Trophoblast cell (in vitro differentiated cells and primary cell): ENCODE data around the gene B3GAT2.

Experiments
- DNase-seq, 2 donors: peaks; one replicate each; pipeline ENCODE4 v3.0.0-alpha.2; 2016
- H2AFZ ChIP-seq: 2 replicates; pipeline ENCODE4 v1.6.1; 2013; ENCODE audit warnings: low read length, moderate library complexity, mild to moderate bottlenecking; ENCODE audit not compliant: insufficient read depth, poor library complexity
- H2AK5ac ChIP-seq: 2 replicates; pipeline ENCODE4 v1.6.1; 2013; ENCODE audit warnings: mild to moderate bottlenecking, low read length
- H2BK120ac ChIP-seq: 2 replicates; pipeline ENCODE4 v1.6.1; 2013; ENCODE audit warnings: low read length, mild to moderate bottlenecking, moderate library complexity; ENCODE audit not compliant: insufficient read depth, poor library complexity
- H2BK12ac ChIP-seq: 2 replicates; pipeline ENCODE4 v1.6.1; 2013; ENCODE audit warnings: mild to moderate bottlenecking, low read length, moderate library complexity
- H2BK5ac ChIP-seq: 2 replicates; pipeline ENCODE4 v1.6.1; 2013; ENCODE audit warnings: low read length, low read depth, moderate library complexity, mild to moderate bottlenecking; ENCODE audit not compliant: poor library complexity
- H3K14ac ChIP-seq: 2 replicates; pipeline ENCODE4 v1.6.1; 2013; ENCODE audit warnings: mild to moderate bottlenecking, low read length
- H3K18ac ChIP-seq: 2 replicates; pipeline ENCODE4 v1.6.1; 2013; ENCODE audit warnings: mild to moderate bottlenecking, low read length
- H3K23ac ChIP-seq: 2 replicates; pipeline ENCODE4 v1.6.1; 2013; ENCODE audit warnings: low read length
- H3K27ac ChIP-seq: 2 replicates; pipeline ENCODE4 v1.5.1; 2013; ENCODE audit warnings: low read depth, mild to moderate bottlenecking, inconsistent platforms, low read length, moderate library complexity
- H3K27me3 ChIP-seq: 2 replicates; pipeline ENCODE4 v1.6.1; 2013; ENCODE audit warnings: inconsistent platforms, mild to moderate bottlenecking, low read length, moderate library complexity; ENCODE audit not compliant: insufficient read depth
- H3K36me3 ChIP-seq, 2 experiments: 1 replicate in 1 of 2; 2 replicates in 1 of 2; pipeline ENCODE4 v1.6.1; 2013; ENCODE audit warnings: low read length in 2 of 2, mild to moderate bottlenecking in 2 of 2, moderate library complexity in 1 of 2; ENCODE audit not compliant: insufficient read depth in 2 of 2, control insufficient read depth in 1 of 2
- H3K4ac ChIP-seq: 2 replicates; pipeline ENCODE4 v1.6.1; 2013; ENCODE audit warnings: low read depth, mild to moderate bottlenecking, low read length, moderate library complexity
- H3K4me1 ChIP-seq, 2 experiments: 1 replicate in 1 of 2; 2 replicates in 1 of 2; pipeline ENCODE4 v1.6.1; 2013; ENCODE audit warnings: low read length in 2 of 2, mild to moderate bottlenecking in 2 of 2, moderate library complexity in 1 of 2; ENCODE audit not compliant: insufficient read depth in 2 of 2, control insufficient read depth in 1 of 2
- H3K4me2 ChIP-seq: 2 replicates; pipeline ENCODE4 v1.6.1; 2013; ENCODE audit warnings: inconsistent platforms, mild to moderate bottlenecking, low read length, moderate library complexity
- H3K4me3 ChIP-seq: 2 replicates; pipeline ENCODE4 v1.5.1; 2013; ENCODE audit warnings: mild to moderate bottlenecking, low read depth, low read length, inconsistent platforms
- H3K79me1 ChIP-seq: one replicate; pipeline ENCODE4 v1.6.1; 2013; ENCODE audit warnings: low read length
- H3K79me2 ChIP-seq: 2 replicates; pipeline ENCODE4 v1.6.1; 2013; ENCODE audit warnings: low read length, mild to moderate bottlenecking; ENCODE audit not compliant: control insufficient read depth, insufficient read depth, poor library complexity
- H3K9ac ChIP-seq: 2 replicates; pipeline ENCODE4 v1.6.1; 2013; ENCODE audit warnings: mild to moderate bottlenecking, low read length
- H3K9me3 ChIP-seq: 2 replicates; pipeline ENCODE4 v1.6.1; 2013; ENCODE audit warnings: low read depth, mild to moderate bottlenecking, control low read depth, inconsistent platforms, low read length; ENCODE audit not compliant: insufficient read depth
- H4K12ac ChIP-seq: 2 replicates; pipeline ENCODE4 v1.6.1; 2013; ENCODE audit warnings: low read depth, mild to moderate bottlenecking, low read length, moderate library complexity
- H4K8ac ChIP-seq: 2 replicates; pipeline ENCODE4 v1.6.1; 2013; ENCODE audit warnings: low read depth, mild to moderate bottlenecking, low read length, moderate library complexity
- H4K91ac ChIP-seq: one replicate; pipeline ENCODE4 v1.6.1; 2013; ENCODE audit warnings: low read depth, mild to moderate bottlenecking, low read length, moderate library complexity
- WGBS: extraction: QIAGEN DNeasy Blood & Tissue Kit; methylation state at CpG from one replicate; pipeline ENCODE4 v1.1.7; 2013; ENCODE audit warnings: missing lambda C conversion rate; ENCODE audit not compliant: insufficient read length, insufficient coverage; ENCODE audit errors: extremely low coverage; 5-methylcytosine and 5-hydroxymethylcytosine counted together

B3GAT2 gene

DNA sequence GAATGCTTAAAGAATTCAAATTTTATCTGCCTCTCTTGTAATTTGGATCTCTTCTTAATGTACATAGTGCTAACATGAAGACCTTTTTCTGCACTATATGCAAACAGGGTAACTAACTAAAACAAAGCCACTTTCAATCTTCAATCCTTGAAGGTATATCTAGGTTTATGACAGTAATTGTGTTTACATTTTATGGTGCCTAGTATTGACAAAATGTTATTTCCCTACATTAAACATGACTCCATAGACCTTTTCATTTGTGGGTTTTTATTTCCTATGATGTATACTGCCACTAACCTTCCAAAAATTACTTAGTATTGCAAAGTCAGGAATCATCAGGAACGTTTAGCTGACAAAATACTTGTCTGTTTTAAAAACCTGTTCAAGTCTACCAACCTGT lies 95.9 kb downstream of the B3GAT2 start:
- Histone ChIP-seq H3K14ac (no peak overlapping the region), H3K18ac (no peak overlapping the region), H3K23ac (no peak overlapping the region), H2AK5ac (no peak overlapping the region), H2BK12ac (no peak overlapping the region), H3K9me3 (no peaks in the 10 kb centered on the region), H2BK5ac (no peak overlapping the region), H4K12ac (no peak overlapping the region), H3K27ac (no peak overlapping the region), H2BK120ac (no peak overlapping the region), H2AFZ (no peak overlapping the region), H3K79me2 (no peaks in the 10 kb centered on the region), H4K8ac (no peak overlapping the region), H4K91ac (no peak overlapping the region), H3K9ac (no peak overlapping the region), H3K4ac (no peak overlapping the region), H3K36me3 (peaks cover 0 to 3% of the 10 kb centered on the region in 2 experiments), H3K4me1 (no peaks in the 10 kb centered on the region), H3K4me2 (no peak overlapping the region), H3K79me1 (no peaks in the 10 kb centered on the region), H3K4me3 (no peak overlapping the region), H3K27me3 (no peaks in the 10 kb centered on the region)
- WGBS, result no CpG with 5 or more reads among the region's 1 CpG
- no peak for DNase-seq

DNA sequence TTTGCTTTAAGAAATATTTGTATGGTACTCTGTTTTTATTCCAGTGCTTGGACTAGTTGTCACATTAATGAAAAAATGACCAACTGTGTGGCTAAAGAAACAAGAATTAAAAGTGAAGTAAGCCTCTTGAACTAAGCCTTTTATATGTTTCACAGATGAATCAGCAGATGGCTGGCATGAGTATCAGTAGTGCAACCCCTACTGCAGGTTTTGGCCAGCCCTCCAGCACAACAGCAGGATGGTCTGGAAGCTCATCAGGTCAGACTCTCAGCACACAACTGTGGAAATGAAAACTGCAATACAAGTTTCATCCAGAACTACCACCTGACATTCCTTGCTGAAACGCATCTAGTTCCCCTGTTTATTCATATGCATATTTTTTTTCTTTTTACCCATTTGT lies 96.8 kb downstream of the B3GAT2 start:
- Histone ChIP-seq H3K23ac (no peak overlapping the region), H3K9me3 (no peaks in the 10 kb centered on the region), H2BK5ac (no peak overlapping the region), H3K4me3 (no peak overlapping the region), H4K8ac (no peak overlapping the region), H3K18ac (no peak overlapping the region), H2BK120ac (no peak overlapping the region), H3K27ac (no peak overlapping the region), H3K79me2 (no peaks in the 10 kb centered on the region), H4K12ac (no peak overlapping the region), H2AK5ac (no peak overlapping the region), H3K36me3 (peaks cover 0 to 3% of the 10 kb centered on the region in 2 experiments), H3K9ac (no peak overlapping the region), H2AFZ (no peak overlapping the region), H3K4me1 (no peaks in the 10 kb centered on the region), H3K79me1 (no peaks in the 10 kb centered on the region), H2BK12ac (no peak overlapping the region), H3K27me3 (no peaks in the 10 kb centered on the region), H4K91ac (no peak overlapping the region), H3K4me2 (no peak overlapping the region), H3K4ac (no peak overlapping the region), H3K14ac (no peak overlapping the region)
- DNase-seq, result no peak
- WGBS, result no CpG with 5 or more reads among the region's 1 CpG

DNA sequence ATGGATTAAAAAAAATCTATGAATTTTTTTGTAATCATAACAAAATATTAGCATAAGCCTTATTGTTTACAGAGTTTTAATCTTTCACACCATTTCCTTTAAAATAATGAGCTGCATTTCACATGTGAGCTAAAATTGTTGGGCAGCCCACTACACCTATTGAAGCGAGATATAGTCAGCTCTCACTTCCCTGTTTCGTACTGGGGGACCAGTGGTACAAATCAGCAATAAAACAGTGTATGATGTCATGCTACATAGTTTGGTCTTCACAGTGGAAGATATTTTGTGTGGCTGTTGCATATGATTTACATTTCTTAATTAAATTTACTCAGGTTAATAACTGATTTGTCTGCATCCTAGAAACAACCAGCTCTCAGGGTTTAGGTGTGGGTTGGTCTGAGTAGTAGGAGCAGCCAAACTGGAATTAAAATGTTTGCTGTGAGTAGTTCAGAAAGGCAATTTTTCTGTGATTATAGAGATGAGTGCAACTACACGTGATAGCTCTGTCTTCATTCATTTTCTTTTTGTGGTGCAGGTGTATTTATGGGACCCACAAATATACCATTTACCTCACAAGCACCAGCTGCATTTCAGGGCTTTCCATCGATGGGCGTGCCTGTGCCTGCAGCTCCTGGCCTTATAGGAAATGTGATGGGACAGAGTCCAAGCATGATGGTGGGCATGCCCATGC lies 99.3 kb downstream of the B3GAT2 start:
- DNase-seq, result no peak
- Histone ChIP-seq H2BK120ac (no peak overlapping the region), H3K4ac (no peak overlapping the region), H3K9me3 (no peaks in the 10 kb centered on the region), H4K12ac (no peak overlapping the region), H2AK5ac (no peak overlapping the region), H3K27me3 (no peaks in the 10 kb centered on the region), H3K18ac (no peak overlapping the region), H3K4me3 (no peak overlapping the region), H3K14ac (no peak overlapping the region), H3K9ac (no peak overlapping the region), H4K91ac (no peak overlapping the region), H3K36me3 (peaks cover 0 to 3% of the 10 kb centered on the region in 2 experiments), H3K27ac (no peak overlapping the region), H4K8ac (no peak overlapping the region), H3K4me1 (no peaks in the 10 kb centered on the region), H3K79me2 (no peaks in the 10 kb centered on the region), H3K23ac (no peak overlapping the region), H3K4me2 (no peak overlapping the region), H3K79me1 (no peaks in the 10 kb centered on the region), H2BK12ac (no peak overlapping the region), H2BK5ac (no peak overlapping the region), H2AFZ (no peak overlapping the region)
- no CpG with 5 or more reads among the region's 5 CpGs for WGBS

- H3K4ac ChIP-seq, result no peak overlapping the region
- H4K12ac ChIP-seq, result no peak overlapping the region
- H3K36me3 ChIP-seq, result peaks cover 0 to under 1% of the 10 kb centered on the region in 2 experiments
- H2BK12ac ChIP-seq, result no peak overlapping the region
- no peak overlapping the region for H3K14ac ChIP-seq
- no peaks in the 10 kb centered on the region for H3K27me3 ChIP-seq
- H2BK120ac ChIP-seq, result no peak overlapping the region
- no peak overlapping the region for H3K4me3 ChIP-seq
- no peak overlapping the region for H2AFZ ChIP-seq
- no peak for DNase-seq
- no peaks in the 10 kb centered on the region for H3K79me2 ChIP-seq
- H3K4me1 ChIP-seq, result no peaks in the 10 kb centered on the region
- H3K79me1 ChIP-seq, result no peaks in the 10 kb centered on the region
- H4K8ac ChIP-seq, result no peak overlapping the region
- H3K9ac ChIP-seq, result no peak overlapping the region
- H3K23ac ChIP-seq, result no peak overlapping the region
- H2BK5ac ChIP-seq, result no peak overlapping the region
- no peaks in the 10 kb centered on the region for H3K9me3 ChIP-seq
- H3K27ac ChIP-seq, result no peak overlapping the region
- H3K4me2 ChIP-seq, result no peak overlapping the region
- H3K18ac ChIP-seq, result no peak overlapping the region
- no peak overlapping the region for H4K91ac ChIP-seq
- no peak overlapping the region for H2AK5ac ChIP-seq
Measured at GRCh38 chr6:70852667-70853246, 104.1 kb downstream of the B3GAT2 start.
